Thoracic aorta (tissue), 2 donors: Measurements from ENCODE around the gene ACKR3. TPM values are rescaled to one million over a fixed set of nuclear protein-coding genes. Genes with fewer than 3 reads are reported as not detected.
A peak's percentile ranks its signal among the peaks of the same experiment; 100 is the strongest.

Experiments used
- ATAC-seq: fragments of 150-250 bp; one replicate; pipeline ENCODE4 v1.8.0; 2017; ENCODE audit warnings: low read depth; ENCODE audit not compliant: insufficient number of reproducible peaks, low FRiP score
- DNase-seq: peaks from one replicate; pipeline ENCODE4 v3.0.0-alpha.2; 2020; ENCODE audit warnings: low spot score
- H3K27ac ChIP-seq, 2 donors: fragments of 200-600 bp; sonication (generic); 1 replicate in 1 of 2; 2 replicates in 1 of 2; pipeline ENCODE4 v1.5.1; 2016; ENCODE audit warnings: mild to moderate bottlenecking in 2 of 2, moderate library complexity in 2 of 2
- H3K27me3 ChIP-seq: fragments of 200-600 bp; sonication (generic); replicated peaks from 2 replicates; pipeline ENCODE4 v1.6.0; 2016; ENCODE audit warnings: mild to moderate bottlenecking; ENCODE audit not compliant: insufficient read depth
- H3K36me3 ChIP-seq: fragments of 200-600 bp; sonication (generic); one replicate; pipeline ENCODE4 v1.5.1; 2016
- H3K4me1 ChIP-seq, 2 donors: fragments of 200-600 bp; sonication (generic); 1 replicate in 1 of 2; 2 replicates in 1 of 2; pipeline versions ENCODE4 v1.5.1 to v1.6.0; 2016; ENCODE audit warnings: low read depth in 2 of 2, mild to moderate bottlenecking in 1 of 2; ENCODE audit not compliant: control insufficient read depth in 1 of 2
- H3K4me3 ChIP-seq: fragments of 200-600 bp; sonication (generic); 2 replicates; pipeline ENCODE4 v1.5.1; 2016; ENCODE audit warnings: mild to moderate bottlenecking
- H3K9me3 ChIP-seq: fragments of 200-600 bp; sonication (generic); 2 replicates; pipeline ENCODE4 v1.5.1; 2016
- total RNA-seq, 2 donors: library from RNA; depleted of rRNA; stranded (reverse); fragments of >200 nt; gene quantifications; one replicate each; pipeline versions ENCODE4 v1.1.0 to v1.2.3, GENCODE V29; 2016
- TF ChIP-seq, protein P1 (sequence below): fragments of 200-600 bp; sonication (generic); IDR thresholded peaks from one replicate; pipeline ENCODE4 v1.5.1; 2019; ENCODE audit warnings: antibody characterized with exemption

Gene ACKR3
- total RNA-seq, 2 donors from 2014 or later, result 68.8 to 68.9 TPM

DNA sequence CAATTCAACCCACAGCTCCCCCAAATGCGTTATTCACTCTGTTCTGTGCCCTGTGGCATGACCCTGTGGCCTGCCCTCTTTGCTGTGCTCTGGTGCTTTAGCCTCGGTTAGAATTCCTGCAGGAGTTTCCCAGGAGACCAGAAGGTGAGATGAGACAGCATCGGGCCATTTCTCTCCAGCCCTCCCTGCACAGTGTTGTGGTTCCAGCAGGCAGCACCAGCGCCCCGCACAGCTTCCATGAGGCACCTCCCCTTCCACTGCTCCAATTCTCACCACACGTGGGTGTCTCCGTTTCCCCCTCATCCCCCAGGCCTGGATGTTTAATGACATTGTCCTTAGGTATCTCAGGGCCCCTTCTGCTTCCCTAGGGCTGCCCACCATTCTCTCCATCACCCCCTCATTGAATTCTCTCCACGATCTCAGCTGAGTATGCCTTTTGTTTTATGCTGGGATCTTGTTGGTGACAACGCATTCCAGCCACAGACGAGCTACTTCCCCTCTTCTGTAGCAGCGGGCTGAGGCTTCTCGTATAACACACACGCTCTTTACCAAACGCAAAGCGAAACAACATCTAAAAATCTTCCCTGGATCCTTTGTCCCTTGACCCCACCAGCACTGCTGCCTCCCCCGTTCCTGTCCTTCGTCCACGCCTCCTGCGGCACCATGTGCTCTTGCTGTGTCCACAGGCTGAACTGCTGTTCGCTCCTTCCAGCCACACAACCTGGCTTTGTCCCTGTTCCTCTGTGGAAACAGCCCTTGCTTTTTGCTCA, 35.1 kb downstream of the ACKR3 start:
- H3K27ac ChIP-seq, result no peak overlapping the region
- peak overlapping the region; percentile 25 for H3K4me3 ChIP-seq
- H3K27me3 ChIP-seq, result no peaks in the 10 kb centered on the region
- no peaks in the 10 kb centered on the region for H3K36me3 ChIP-seq
- TF ChIP-seq, protein P1, sequence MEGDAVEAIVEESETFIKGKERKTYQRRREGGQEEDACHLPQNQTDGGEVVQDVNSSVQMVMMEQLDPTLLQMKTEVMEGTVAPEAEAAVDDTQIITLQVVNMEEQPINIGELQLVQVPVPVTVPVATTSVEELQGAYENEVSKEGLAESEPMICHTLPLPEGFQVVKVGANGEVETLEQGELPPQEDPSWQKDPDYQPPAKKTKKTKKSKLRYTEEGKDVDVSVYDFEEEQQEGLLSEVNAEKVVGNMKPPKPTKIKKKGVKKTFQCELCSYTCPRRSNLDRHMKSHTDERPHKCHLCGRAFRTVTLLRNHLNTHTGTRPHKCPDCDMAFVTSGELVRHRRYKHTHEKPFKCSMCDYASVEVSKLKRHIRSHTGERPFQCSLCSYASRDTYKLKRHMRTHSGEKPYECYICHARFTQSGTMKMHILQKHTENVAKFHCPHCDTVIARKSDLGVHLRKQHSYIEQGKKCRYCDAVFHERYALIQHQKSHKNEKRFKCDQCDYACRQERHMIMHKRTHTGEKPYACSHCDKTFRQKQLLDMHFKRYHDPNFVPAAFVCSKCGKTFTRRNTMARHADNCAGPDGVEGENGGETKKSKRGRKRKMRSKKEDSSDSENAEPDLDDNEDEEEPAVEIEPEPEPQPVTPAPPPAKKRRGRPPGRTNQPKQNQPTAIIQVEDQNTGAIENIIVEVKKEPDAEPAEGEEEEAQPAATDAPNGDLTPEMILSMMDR, result no peak
- ATAC-seq (no peak), DNase-seq (no peak)
- H3K9me3 ChIP-seq, result no peaks in the 10 kb centered on the region
- no peaks in the 10 kb centered on the region for H3K4me1 ChIP-seq

DNA sequence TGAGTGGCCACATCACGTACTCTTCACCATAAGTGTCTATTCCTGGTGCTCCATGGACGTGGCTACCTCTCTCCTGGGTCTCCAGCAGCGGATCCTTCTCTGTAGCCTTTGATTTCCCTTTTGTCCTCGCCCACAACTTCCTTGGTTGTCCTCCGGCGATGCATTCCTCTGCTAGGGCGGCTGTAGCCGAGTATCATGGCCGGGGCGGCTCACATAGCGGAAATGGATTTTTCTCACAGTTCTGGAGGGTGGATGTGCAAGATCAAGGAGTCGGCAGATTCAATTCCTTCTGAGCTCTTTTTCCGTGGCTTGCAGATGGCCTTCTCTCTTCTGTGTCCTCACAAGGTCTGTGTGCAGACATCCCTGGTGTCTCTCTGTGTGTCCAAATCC, 35.7 kb downstream of the ACKR3 start:
- Histone ChIP-seq H3K36me3 (no peaks in the 10 kb centered on the region), H3K4me3 (peak overlapping the region; percentile 25), H3K9me3 (no peaks in the 10 kb centered on the region), H3K27ac (no peak overlapping the region), H3K27me3 (no peaks in the 10 kb centered on the region), H3K4me1 (no peaks in the 10 kb centered on the region)
- TF ChIP-seq, protein P1, result no peak
- ATAC-seq (no peak), DNase-seq (no peak)

DNA sequence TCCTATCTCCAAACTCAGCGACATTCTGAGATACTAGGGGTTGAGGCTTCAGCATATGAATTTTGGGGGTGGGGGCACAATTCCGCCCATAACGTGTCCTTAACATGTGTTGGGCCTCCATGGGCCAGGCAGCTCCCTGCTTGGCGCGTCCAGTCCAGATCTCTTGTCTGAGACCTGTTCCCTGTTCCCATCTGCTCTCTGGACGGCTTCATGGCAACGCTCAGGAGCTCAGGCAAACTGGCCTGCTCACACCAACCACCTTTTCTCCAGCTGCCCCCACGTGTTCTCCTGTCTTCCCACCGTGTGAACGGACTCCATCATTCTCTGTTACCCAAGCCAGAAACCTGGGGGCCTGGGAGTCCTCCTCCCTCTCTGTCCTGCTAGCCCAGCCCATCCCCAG, 36.4 kb downstream of the ACKR3 start:
- no peak overlapping the region for H3K27ac ChIP-seq
- H3K36me3 ChIP-seq, result no peaks in the 10 kb centered on the region
- no peaks in the 10 kb centered on the region for H3K9me3 ChIP-seq
- no peaks in the 10 kb centered on the region for H3K4me1 ChIP-seq
- TF ChIP-seq, protein P1, result no peak
- ATAC-seq, result no peak
- no peak overlapping the region for H3K4me3 ChIP-seq
- H3K27me3 ChIP-seq, result no peaks in the 10 kb centered on the region
- no peak for DNase-seq

GRCh38 chr2:236607471-236608187, 38.0 kb downstream of the ACKR3 start:
- H3K27me3 ChIP-seq, result no peaks in the 10 kb centered on the region
- DNase-seq, result no peak
- TF ChIP-seq, protein P1, result no peak
- ATAC-seq, result no peak
- no peak overlapping the region for H3K27ac ChIP-seq
- no peaks in the 10 kb centered on the region for H3K4me1 ChIP-seq
- H3K9me3 ChIP-seq, result no peaks in the 10 kb centered on the region
- no peaks in the 10 kb centered on the region for H3K36me3 ChIP-seq
- no peak overlapping the region for H3K4me3 ChIP-seq

- no peak for ATAC-seq
- no peak for DNase-seq
Measured at GRCh38 chr2:236608188-236608525, 38.5 kb downstream of the ACKR3 start.

More at GRCh38 chr2:236608188-236608525, 38.5 kb downstream of the ACKR3 start:
- Histone ChIP-seq H3K27me3 (no peaks in the 10 kb centered on the region), H3K36me3 (no peaks in the 10 kb centered on the region), H3K9me3 (no peaks in the 10 kb centered on the region), H3K27ac (no peak overlapping the region), H3K4me1 (no peaks in the 10 kb centered on the region), H3K4me3 (no peak overlapping the region)
- TF ChIP-seq, protein P1, result no peak
